ENCODE results near the gene GABRP.

GRCh38 chr5:170860818-170861666, 77.5 kb downstream of the GABRP start:
- TF ChIP-seq CTCF (IDR thresholded peaks at IDR 0.05 in 4 of 5, conservative IDR thresholded peaks at IDR 0.05 in 1 of 5) (no peak), POLR2A (IDR thresholded peaks at IDR 0.05) (no peak)

Data from gastrocnemius medialis (tissue), 4 donors.